ENCODE measurements around the gene ADCY5. TPM values are rescaled to one million over a fixed set of nuclear protein-coding genes. Genes with fewer than 3 reads are reported as not detected.

ADCY5 gene
- total RNA-seq, 2 donors from 2014 or later = 105 to 163 TPM

GRCh38 chr3:123375014-123375940, 73.6 kb downstream of the ADCY5 start:
- no peaks in the 10 kb centered on the region for H3K36me3 ChIP-seq
- no peaks in the 10 kb centered on the region for H3K9me3 ChIP-seq
- no peaks in the 10 kb centered on the region for H3K27me3 ChIP-seq
- TF ChIP-seq CTCF (IDR thresholded peaks at IDR 0.05) = no peak
- DNase-seq (ENCODE audit: low spot score) = no peak
- peak overlapping the region; percentile 91 to 92 for H3K27ac ChIP-seq
- no peak overlapping the region for H3K4me3 ChIP-seq
- H3K4me1 ChIP-seq = peaks cover 0 to 94% of the 10 kb centered on the region in 2 donors

DNA sequence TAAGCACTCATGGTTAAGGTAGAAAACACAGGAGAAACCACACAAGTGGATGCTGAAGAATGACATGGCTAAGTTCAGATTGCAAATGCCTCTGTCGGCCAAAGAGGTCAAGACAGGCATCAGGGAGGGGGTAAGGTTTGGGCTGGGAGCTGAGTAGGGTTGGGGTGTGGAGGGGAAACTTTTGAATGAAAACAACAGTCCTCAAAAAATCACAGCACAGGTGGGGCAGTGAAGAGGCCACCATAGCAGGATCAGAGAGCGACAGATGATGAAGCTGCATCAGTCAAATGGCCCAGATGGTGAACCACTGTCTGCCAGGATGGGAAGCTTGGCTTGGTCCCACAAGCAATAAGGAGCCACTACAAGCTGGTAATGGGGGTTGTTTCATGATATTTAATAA, 74.9 kb downstream of the ADCY5 start:
- DNase-seq (ENCODE audit: low spot score) = no peak
- Histone ChIP-seq H3K4me1 (peaks cover 0 to 88% of the 10 kb centered on the region in 2 donors), H3K27ac (peak overlapping the region; percentile 91 to 92), H3K9me3 (no peaks in the 10 kb centered on the region), H3K4me3 (no peak overlapping the region), H3K27me3 (no peaks in the 10 kb centered on the region), H3K36me3 (no peaks in the 10 kb centered on the region)
- no peak for TF ChIP-seq CTCF (IDR thresholded peaks at IDR 0.05)

DNA sequence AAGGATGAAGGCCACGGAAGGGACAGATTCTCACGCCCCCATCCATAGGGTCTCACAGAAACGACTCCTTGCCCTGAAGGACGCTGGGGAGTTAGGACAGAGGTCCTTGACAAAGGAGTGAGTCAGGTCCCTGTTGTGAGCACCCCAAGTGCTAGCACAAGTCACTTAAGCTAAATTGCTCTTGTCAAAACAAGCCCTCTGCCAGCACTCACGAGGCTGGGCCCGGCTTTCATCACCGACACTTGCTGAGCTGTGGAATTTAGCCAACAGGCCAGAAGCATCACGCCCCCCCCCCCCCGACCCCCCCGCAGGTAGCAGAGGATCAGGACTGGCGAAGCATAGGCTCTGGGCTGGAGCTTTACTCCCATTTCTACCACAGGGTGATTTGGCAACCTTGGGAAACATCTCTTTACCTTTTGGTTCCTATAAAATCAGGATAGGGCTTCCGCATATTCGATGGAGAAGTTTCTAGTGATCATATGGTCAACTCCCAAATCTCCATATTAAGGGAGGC, 75.4 kb downstream of the ADCY5 start:
- no peaks in the 10 kb centered on the region for H3K9me3 ChIP-seq
- no peak overlapping the region for H3K4me3 ChIP-seq
- peak overlapping the region; percentile 91 to 92 for H3K27ac ChIP-seq
- H3K36me3 ChIP-seq = no peaks in the 10 kb centered on the region
- peaks cover 0 to 84% of the 10 kb centered on the region in 2 donors for H3K4me1 ChIP-seq
- H3K27me3 ChIP-seq = no peaks in the 10 kb centered on the region
- no peak for TF ChIP-seq CTCF (IDR thresholded peaks at IDR 0.05)
- no peak for DNase-seq (ENCODE audit: low spot score)

DNA sequence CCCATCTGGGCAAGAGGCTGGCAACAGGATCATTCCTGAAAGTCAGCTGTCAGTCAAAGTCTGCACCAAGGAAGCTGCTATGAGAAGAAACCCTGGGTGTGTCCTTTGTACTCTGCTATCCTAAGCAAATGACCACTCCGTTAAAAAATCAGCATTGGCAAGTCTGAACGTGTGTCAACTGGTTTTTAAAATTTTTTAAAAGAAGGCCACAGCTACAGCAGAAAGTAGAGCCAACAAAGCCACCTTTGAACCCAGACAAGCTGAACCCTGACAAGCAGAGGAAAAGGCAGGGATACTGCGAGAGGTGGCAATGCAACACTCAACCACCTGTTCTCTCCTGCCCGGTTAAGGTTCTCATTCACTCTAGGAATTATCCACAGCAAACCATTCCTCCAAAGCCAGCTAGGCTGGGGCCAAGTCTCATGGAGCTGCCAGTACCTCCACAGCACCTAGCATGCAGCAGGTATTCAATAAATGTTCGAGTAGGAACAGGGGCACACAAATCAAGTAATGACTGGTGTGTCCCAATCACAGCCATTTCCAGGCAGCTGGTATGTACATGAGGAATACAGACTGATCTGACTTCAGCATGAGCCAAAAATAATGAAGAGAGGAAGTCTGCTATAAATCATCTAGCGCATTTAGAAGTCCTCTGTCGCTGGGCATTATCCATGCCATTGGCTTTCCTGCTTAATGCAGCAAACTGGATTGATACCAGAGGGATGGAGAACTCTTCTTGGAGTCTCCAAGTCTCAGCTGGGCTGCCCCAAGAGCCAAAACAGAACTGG, 76.0 kb downstream of the ADCY5 start:
- no peak for DNase-seq (ENCODE audit: low spot score)
- Histone ChIP-seq H3K4me3 (no peak overlapping the region), H3K27ac (peak overlapping the region; percentile 91 to 92), H3K27me3 (no peaks in the 10 kb centered on the region), H3K36me3 (no peaks in the 10 kb centered on the region), H3K9me3 (no peaks in the 10 kb centered on the region), H3K4me1 (peaks cover 0 to 82% of the 10 kb centered on the region in 2 donors)
- no peak for TF ChIP-seq CTCF (IDR thresholded peaks at IDR 0.05)

DNA sequence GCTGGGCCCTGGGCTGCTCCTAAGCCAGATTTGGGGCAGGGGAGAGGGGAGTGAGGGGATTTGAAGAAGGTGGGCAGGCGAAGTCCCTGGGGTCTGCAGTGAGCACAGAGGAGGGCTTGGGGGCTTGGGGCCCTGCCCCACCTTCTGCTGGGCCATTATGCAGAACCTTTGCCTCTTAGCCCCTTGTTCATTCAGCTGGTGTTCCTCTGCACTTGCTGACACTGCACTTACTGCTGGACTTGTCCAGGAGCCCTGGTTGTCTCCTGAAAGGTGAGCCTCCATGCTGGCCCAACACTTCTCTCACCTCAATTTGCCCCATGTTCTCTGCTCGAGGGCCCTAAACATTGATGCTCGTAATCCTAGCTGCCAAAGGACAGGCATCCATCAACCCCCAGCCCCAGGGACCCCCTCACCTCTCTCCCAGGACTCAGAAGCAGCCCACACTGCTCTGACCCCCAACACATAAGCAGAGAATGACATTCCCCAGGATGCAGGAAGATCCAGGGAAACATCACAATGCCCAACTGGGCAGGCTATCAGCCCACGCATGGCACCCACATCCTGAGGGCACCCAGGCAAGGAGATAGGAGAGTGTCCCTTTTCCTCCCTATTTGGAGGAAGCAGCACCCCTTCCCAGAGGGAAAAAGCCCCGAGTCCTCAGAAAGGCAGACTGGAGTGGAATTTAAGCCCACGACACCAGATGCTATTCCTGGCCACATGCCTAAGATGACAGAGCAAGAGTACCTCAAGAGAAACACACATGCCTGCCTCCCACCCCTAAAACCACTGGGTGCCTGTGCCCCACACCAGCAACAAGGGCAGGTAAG, 76.8 kb downstream of the ADCY5 start:
- peaks cover 0 to 84% of the 10 kb centered on the region in 2 donors for H3K4me1 ChIP-seq
- no peak for DNase-seq (ENCODE audit: low spot score)
- no peaks in the 10 kb centered on the region for H3K27me3 ChIP-seq
- peak overlapping the region; percentile 91 to 92 for H3K27ac ChIP-seq
- no peaks in the 10 kb centered on the region for H3K9me3 ChIP-seq
- TF ChIP-seq CTCF (IDR thresholded peaks at IDR 0.05) = no peak
- no peak overlapping the region for H3K4me3 ChIP-seq
- H3K36me3 ChIP-seq = no peaks in the 10 kb centered on the region

Measured in right atrium auricular region (tissue), 2 donors.